Measurements from ENCODE around the gene ADAP1.

DNA sequence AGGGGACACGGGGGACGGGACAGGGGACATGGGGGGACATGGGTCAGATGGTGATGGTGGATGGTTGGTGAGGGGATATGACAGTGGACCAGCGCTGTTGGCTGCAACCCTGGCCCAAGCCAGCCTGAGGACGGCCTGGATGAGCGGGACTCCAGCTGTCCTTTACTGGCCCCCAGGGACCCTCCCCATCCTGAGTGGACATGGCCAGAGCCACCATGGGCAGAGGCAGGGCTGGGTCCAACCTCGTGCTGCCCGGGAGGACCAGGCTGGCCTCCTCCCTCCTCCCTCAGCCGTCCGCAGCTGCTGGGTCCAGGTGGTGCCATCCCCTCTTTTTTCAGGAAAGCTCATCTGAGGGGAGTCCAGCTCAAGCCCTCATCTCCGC is 47.7 kb downstream of the ADAP1 start:
- TF ChIP-seq, protein P1, sequence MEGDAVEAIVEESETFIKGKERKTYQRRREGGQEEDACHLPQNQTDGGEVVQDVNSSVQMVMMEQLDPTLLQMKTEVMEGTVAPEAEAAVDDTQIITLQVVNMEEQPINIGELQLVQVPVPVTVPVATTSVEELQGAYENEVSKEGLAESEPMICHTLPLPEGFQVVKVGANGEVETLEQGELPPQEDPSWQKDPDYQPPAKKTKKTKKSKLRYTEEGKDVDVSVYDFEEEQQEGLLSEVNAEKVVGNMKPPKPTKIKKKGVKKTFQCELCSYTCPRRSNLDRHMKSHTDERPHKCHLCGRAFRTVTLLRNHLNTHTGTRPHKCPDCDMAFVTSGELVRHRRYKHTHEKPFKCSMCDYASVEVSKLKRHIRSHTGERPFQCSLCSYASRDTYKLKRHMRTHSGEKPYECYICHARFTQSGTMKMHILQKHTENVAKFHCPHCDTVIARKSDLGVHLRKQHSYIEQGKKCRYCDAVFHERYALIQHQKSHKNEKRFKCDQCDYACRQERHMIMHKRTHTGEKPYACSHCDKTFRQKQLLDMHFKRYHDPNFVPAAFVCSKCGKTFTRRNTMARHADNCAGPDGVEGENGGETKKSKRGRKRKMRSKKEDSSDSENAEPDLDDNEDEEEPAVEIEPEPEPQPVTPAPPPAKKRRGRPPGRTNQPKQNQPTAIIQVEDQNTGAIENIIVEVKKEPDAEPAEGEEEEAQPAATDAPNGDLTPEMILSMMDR (IDR thresholded peaks at IDR 0.05; ENCODE audit: insufficient read depth, low read length, poor library complexity, severe bottlenecking): no peak
- no peak for TF ChIP-seq EZH2phosphoT487 (conservative IDR thresholded peaks at IDR 0.05; ENCODE audit: low read length)
